ENCODE data around the gene HGFAC. TPM values are rescaled to one million over a fixed set of nuclear protein-coding genes. Genes with fewer than 3 reads are reported as not detected.

The HGFAC gene
- total and polyA plus RNA-seq, 12 donors: 0.12 to 0.84 (median 0.51) TPM; not detected in 5

DNA sequence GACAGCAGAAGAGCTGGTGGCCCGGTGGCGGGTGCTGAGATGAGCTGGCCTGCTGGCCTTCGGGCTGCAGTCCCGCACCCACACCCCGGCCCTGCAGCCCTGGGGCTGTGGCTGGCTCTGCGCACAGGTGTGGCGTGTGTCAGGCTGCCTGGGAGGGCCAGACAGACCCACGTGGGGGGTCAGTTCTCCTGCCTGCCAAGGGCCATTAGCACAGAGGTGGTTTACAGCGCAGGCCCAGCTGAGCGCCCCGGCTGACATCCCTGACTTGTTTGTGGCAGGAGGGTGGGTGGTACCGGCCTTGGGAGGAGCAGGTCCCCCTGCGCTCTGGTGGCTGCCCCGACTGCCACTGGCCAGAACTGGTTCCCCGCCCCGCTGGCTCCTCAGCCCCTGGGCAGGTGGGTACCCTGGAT is 9.4 kb upstream of the HGFAC start:
- Histone ChIP-seq H3K27ac (no peak overlapping the region), H3K27me3 (no peaks in the 10 kb centered on the region), H3K9me3 (replicated peaks in 1 of 3) (no peaks in the 10 kb centered on the region), H3K36me3 (replicated peaks in 1 of 2) (peaks cover 0 to 12% of the 10 kb centered on the region in 2 donors), H3K4me1 (replicated peaks in 1 of 2) (peaks cover 0 to 10% of the 10 kb centered on the region in 2 donors), H3K4me3 (no peak overlapping the region)
- intact Hi-C loops (cut with DNase I): no loop called here
- WGBS, 4 donors: 92 to 100% (median 95%) methylated on average over 4 to 16 of the region's 16 CpGs
- TF ChIP-seq, protein P1, sequence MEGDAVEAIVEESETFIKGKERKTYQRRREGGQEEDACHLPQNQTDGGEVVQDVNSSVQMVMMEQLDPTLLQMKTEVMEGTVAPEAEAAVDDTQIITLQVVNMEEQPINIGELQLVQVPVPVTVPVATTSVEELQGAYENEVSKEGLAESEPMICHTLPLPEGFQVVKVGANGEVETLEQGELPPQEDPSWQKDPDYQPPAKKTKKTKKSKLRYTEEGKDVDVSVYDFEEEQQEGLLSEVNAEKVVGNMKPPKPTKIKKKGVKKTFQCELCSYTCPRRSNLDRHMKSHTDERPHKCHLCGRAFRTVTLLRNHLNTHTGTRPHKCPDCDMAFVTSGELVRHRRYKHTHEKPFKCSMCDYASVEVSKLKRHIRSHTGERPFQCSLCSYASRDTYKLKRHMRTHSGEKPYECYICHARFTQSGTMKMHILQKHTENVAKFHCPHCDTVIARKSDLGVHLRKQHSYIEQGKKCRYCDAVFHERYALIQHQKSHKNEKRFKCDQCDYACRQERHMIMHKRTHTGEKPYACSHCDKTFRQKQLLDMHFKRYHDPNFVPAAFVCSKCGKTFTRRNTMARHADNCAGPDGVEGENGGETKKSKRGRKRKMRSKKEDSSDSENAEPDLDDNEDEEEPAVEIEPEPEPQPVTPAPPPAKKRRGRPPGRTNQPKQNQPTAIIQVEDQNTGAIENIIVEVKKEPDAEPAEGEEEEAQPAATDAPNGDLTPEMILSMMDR (IDR thresholded peaks at IDR 0.05): no peak
- no peak for TF ChIP-seq POLR2A (IDR thresholded peaks at IDR 0.05)
- DNase-seq: no peak

GRCh38 chr4:3433138-3433869 is 8.5 kb upstream of the HGFAC start:
- TF ChIP-seq, protein P1 (IDR thresholded peaks at IDR 0.05): no peak
- TF ChIP-seq POLR2A (IDR thresholded peaks at IDR 0.05): no peak
- intact Hi-C loops (cut with DNase I): no loop called here

DNA sequence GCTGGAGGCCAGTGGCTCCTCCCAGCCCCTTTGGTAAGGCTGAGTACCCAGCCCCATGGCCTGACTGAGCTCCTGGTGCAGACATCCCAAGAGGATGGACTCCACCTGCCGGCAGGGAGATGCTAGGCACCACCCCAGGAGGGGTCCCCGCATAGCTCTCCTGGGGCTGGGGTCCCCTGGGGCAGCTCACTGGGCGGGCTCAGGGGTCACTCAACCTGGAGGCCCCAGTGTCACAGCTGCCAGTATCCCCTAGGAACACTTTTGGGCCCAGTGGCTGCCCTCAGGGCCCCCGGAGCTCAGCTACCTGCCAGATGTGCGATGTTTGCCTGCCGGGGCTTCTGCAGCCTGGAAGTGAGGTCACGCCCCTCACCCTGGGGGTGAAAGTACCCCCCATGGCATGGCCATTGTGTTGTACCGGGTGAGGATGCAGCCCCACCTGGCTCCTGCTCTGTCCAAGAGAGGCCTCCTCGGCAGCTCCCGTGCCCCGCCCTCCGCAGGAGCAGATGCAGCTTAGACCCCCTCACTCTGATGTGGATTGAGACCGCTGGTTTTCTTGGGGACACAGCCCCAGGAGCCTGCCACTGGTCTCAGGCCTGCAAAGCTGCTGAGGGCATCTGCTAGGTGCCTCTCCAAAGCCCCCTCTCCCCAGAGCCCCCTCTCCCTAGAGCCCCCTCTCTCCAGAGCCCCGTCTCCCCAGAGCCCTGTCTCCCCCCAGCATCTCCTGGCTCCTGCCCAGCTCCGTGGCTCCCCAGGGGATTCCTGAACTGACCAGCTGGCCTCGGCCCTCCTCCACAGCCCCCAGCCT is 6.7 kb upstream of the HGFAC start:
- intact Hi-C loops (cut with DNase I): no loop called here
- no peak overlapping the region for H3K4me3 ChIP-seq
- no peaks in the 10 kb centered on the region for H3K9me3 ChIP-seq (replicated peaks in 1 of 3)
- WGBS, 4 donors: 80 to 86% (median 83%) methylated on average over 6 to 16 of the region's 16 CpGs
- TF ChIP-seq, protein P1 (IDR thresholded peaks at IDR 0.05): no peak
- TF ChIP-seq POLR2A (IDR thresholded peaks at IDR 0.05): no peak
- no peak overlapping the region for H3K27ac ChIP-seq
- DNase-seq: no peak
- H3K27me3 ChIP-seq: no peaks in the 10 kb centered on the region
- H3K36me3 ChIP-seq (replicated peaks in 1 of 2): peaks cover 0 to 12% of the 10 kb centered on the region in 2 donors
- H3K4me1 ChIP-seq (replicated peaks in 1 of 2): peaks cover 0 to 10% of the 10 kb centered on the region in 2 donors

More at GRCh38 chr4:3433138-3433869, 8.5 kb upstream of the HGFAC start:
- H3K27ac ChIP-seq: no peak overlapping the region
- peaks cover 0 to 10% of the 10 kb centered on the region in 2 donors for H3K4me1 ChIP-seq (replicated peaks in 1 of 2)
- H3K27me3 ChIP-seq: no peaks in the 10 kb centered on the region
- H3K36me3 ChIP-seq (replicated peaks in 1 of 2): peaks cover 0 to 12% of the 10 kb centered on the region in 2 donors
- WGBS, 4 donors: 94 to 96% (median 95%) methylated on average over 3 to 32 of the region's 32 CpGs
- no peak for DNase-seq
- H3K9me3 ChIP-seq (replicated peaks in 1 of 3): no peaks in the 10 kb centered on the region
- no peak overlapping the region for H3K4me3 ChIP-seq

GRCh38 chr4:3435686-3435956 is 6.1 kb upstream of the HGFAC start:
- Histone ChIP-seq H3K27me3 (no peaks in the 10 kb centered on the region), H3K9me3 (replicated peaks in 1 of 3) (no peaks in the 10 kb centered on the region), H3K4me3 (no peak overlapping the region), H3K36me3 (replicated peaks in 1 of 2) (peaks cover 0 to 12% of the 10 kb centered on the region in 2 donors), H3K27ac (no peak overlapping the region), H3K4me1 (replicated peaks in 1 of 2) (peaks cover 0 to 10% of the 10 kb centered on the region in 2 donors)
- DNase-seq: no peak
- intact Hi-C loops (cut with DNase I): no loop called here
- TF ChIP-seq, protein P1 (IDR thresholded peaks at IDR 0.05): no peak
- TF ChIP-seq POLR2A (IDR thresholded peaks at IDR 0.05): no peak
- whole genome bisulfite sequencing, 4 donors: 74 to 94% (median 87%) methylated on average over 2 to 4 of the region's 4 CpGs
